SK-N-SH treated with all-trans-retinoic acid at 6 μM for 48 hours (cell line): ENCODE results near the gene NEB.
"Not testable (repeated sequence)": the region's sequence is repeated elsewhere in the genome, so short reads cannot be mapped to it uniquely, and the experiment has no call there.

Source experiments
- ATAC-seq: fragments of 200-7000 bp; cut with Tn5 transposase; 3 replicates; pipeline ENCODE4 v1.9.1; 2020; ENCODE audit warnings: mild to moderate bottlenecking, moderate library complexity
- BACH2 ChIP-seq: fragments of 250-450 bp; sonication (Bioruptor Pico); IDR thresholded peaks from 2 replicates; pipeline ENCODE4 v1.9.0; 2021; ENCODE audit warnings: mild to moderate bottlenecking, borderline replicate concordance
- CSDC2 ChIP-seq: fragments of 250-450 bp; sonication (Bioruptor Pico); IDR thresholded peaks from 2 replicates; pipeline ENCODE4 v1.5.0; 2020; ENCODE audit warnings: mild to moderate bottlenecking, moderate library complexity
- CSRNP3 ChIP-seq: fragments of 250-450 bp; sonication (Bioruptor Pico); IDR thresholded peaks from 2 replicates; pipeline ENCODE4 v1.5.1; 2021; ENCODE audit warnings: mild to moderate bottlenecking, moderate library complexity
- GLIS3 ChIP-seq: fragments of 250-450 bp; sonication (Bioruptor Pico); IDR thresholded peaks from 2 replicates; pipeline ENCODE4 v1.5.0; 2020; ENCODE audit warnings: mild to moderate bottlenecking, moderate library complexity
- ISL1 ChIP-seq: fragments of 250-450 bp; sonication (Bioruptor Pico); IDR thresholded peaks from 2 replicates; pipeline ENCODE4 v2.1.2; 2022; ENCODE audit warnings: mild to moderate bottlenecking, moderate library complexity
- OSR1 ChIP-seq: fragments of 250-450 bp; sonication (Bioruptor Pico); IDR thresholded peaks from 2 replicates; pipeline ENCODE4 v1.8.0; 2022; ENCODE audit warnings: moderate library complexity, mild to moderate bottlenecking, inconsistent platforms
- PATZ1 ChIP-seq: fragments of 250-450 bp; sonication (Bioruptor Pico); IDR thresholded peaks from 2 replicates; pipeline ENCODE4 v1.8.0; 2020; ENCODE audit warnings: mild to moderate bottlenecking, moderate library complexity, borderline replicate concordance
- POU6F1 ChIP-seq: fragments of 250-450 bp; sonication (Bioruptor Pico); IDR thresholded peaks from 2 replicates; pipeline ENCODE4 v1.8.0; 2021; ENCODE audit warnings: low read depth, mild to moderate bottlenecking, moderate library complexity, borderline replicate concordance
- PPARA ChIP-seq: fragments of 250-450 bp; sonication (Bioruptor Pico); IDR thresholded peaks from 2 replicates; pipeline ENCODE4 v1.5.0; 2020; ENCODE audit warnings: mild to moderate bottlenecking, borderline replicate concordance
- RARB ChIP-seq: fragments of 250-450 bp; sonication (Bioruptor Pico); IDR thresholded peaks from 2 replicates; pipeline ENCODE4 v1.8.0; 2021; ENCODE audit warnings: mild to moderate bottlenecking, moderate library complexity
- SNAI2 ChIP-seq: fragments of 250-450 bp; sonication (Bioruptor Pico); IDR thresholded peaks from 2 replicates; pipeline ENCODE4 v1.5.0; 2020; ENCODE audit warnings: mild to moderate bottlenecking, moderate library complexity
- TCF4 ChIP-seq: fragments of 250-450 bp; sonication (Bioruptor Pico); IDR thresholded peaks from 2 replicates; pipeline ENCODE4 v1.8.0; 2021; ENCODE audit warnings: mild to moderate bottlenecking, moderate library complexity, borderline replicate concordance
- TOX ChIP-seq: fragments of 250-450 bp; sonication (Bioruptor Pico); IDR thresholded peaks from 2 replicates; pipeline ENCODE4 v1.8.0; 2021; ENCODE audit warnings: mild to moderate bottlenecking, moderate library complexity, borderline replicate concordance
- TSHZ2 ChIP-seq: fragments of 250-450 bp; sonication (Bioruptor Pico); IDR thresholded peaks from 2 replicates; pipeline ENCODE4 v1.5.0; 2020; ENCODE audit warnings: mild to moderate bottlenecking, moderate library complexity
- ZFP3 ChIP-seq: fragments of 250-450 bp; sonication (Bioruptor Pico); IDR thresholded peaks from 2 replicates; pipeline ENCODE4 v1.5.0; 2020; ENCODE audit warnings: mild to moderate bottlenecking, moderate library complexity
- ZFP30 ChIP-seq: fragments of 450-650 bp; formaldehyde crosslinking; IDR thresholded peaks from 2 replicates; pipeline ENCODE4 v1.5.0; 2022; ENCODE audit warnings: mild to moderate bottlenecking, moderate library complexity
- ZNF565 ChIP-seq: fragments of 450-650 bp; formaldehyde crosslinking; conservative IDR thresholded peaks from 2 replicates; pipeline ENCODE4 v1.5.0; 2020; ENCODE audit warnings: low read depth, mild to moderate bottlenecking, moderate library complexity
- ZNF70 ChIP-seq: fragments of 450-650 bp; formaldehyde crosslinking; IDR thresholded peaks from 2 replicates; pipeline ENCODE4 v1.5.0; 2020; ENCODE audit warnings: mild to moderate bottlenecking, moderate library complexity

Gene NEB

GRCh38 chr2:151649966-151650365 lies 84.3 kb downstream of the NEB start (continued):
- TF ChIP-seq TSHZ2 (CRISPR knock-in tag), result no peak
- TF ChIP-seq ZNF565 (CRISPR knock-in tag), result no peak

GRCh38 chr2:151649400-151649799 lies 84.9 kb downstream of the NEB start:
- TF ChIP-seq CSRNP3 (CRISPR knock-in tag) (no peak), POU6F1 (CRISPR knock-in tag) (no peak), CSDC2 (CRISPR knock-in tag) (no peak), GLIS3 (CRISPR knock-in tag) (no peak), TCF4 (CRISPR knock-in tag) (no peak), ZFP3 (no peak), PATZ1 (CRISPR knock-in tag) (no peak), PPARA (CRISPR knock-in tag) (no peak), BACH2 (CRISPR knock-in tag) (no peak), ZNF70 (no peak), RARB (no peak), ISL1 (CRISPR knock-in tag) (no peak), OSR1 (CRISPR knock-in tag) (no peak), TOX (CRISPR knock-in tag) (no peak), ZFP30 (no peak), TSHZ2 (CRISPR knock-in tag) (no peak)
- ATAC-seq, result no peak

GRCh38 chr2:151646512-151646911 lies 87.8 kb downstream of the NEB start:
- not testable (repeated sequence) for ATAC-seq

GRCh38 chr2:151644580-151644979 lies 89.7 kb downstream of the NEB start:
- no peak for TF ChIP-seq SNAI2
- TF ChIP-seq OSR1 (CRISPR knock-in tag), result no peak
- no peak for ATAC-seq

- ATAC-seq, result not testable (repeated sequence)
Observed at GRCh38 chr2:151641895-151642294, 92.4 kb downstream of the NEB start.
